K562 (cell line): Measurements from ENCODE around the gene MRPS5. TPM values are rescaled to one million over a fixed set of nuclear protein-coding genes. Genes with fewer than 3 reads are reported as not detected.
"Not testable (repeated sequence)": the region's sequence is repeated elsewhere in the genome, so short reads cannot be mapped to it uniquely, and the experiment has no call there.

ENCODE experiments used
- ATAC-seq: fragments of 200-7000 bp; cut with Tn5 transposase; 3 replicates; pipeline ENCODE4 v1.9.1; 2020; ENCODE audit warnings: moderate library complexity
- BruUV-seq: library from RNA; stranded (reverse); fragments of 400-500 nt; replicated peaks from 2 replicates; lab custom pipeline; 2021; lab: Mats Ljungman, UMichigan
- CTCF ChIA-PET: fragments of 300-600 bp; formaldehyde crosslinking; extraction: SDS; loops from one replicate; lab custom pipeline; 2021; ENCODE audit warnings: low intra/inter-chr PET ratio; lab: Yijun Ruan, JAX
- POLR2A ChIA-PET: fragments of 300-600, 350-650 bp; sonication (Branson Sonifier 250); formaldehyde crosslinking; extraction: SDS; loops from one replicate; lab custom pipeline; 2021; ENCODE audit warnings: antibody characterized with exemption, inconsistent platforms; lab: Yijun Ruan, JAX
- DNase-seq, 4 experiments: peaks; one replicate each; pipeline versions ENCODE4 v3.0.0 to v3.0.0-alpha.2; 2011 to 2018; ENCODE audit warnings: low spot score in 3 of 4, mixed read lengths in 3 of 4; ENCODE audit errors: extremely low read depth in 1 of 4
- FAIRE-seq: peaks from 2 replicates; lab custom pipeline; 2011; peaks lifted over from hg19 to GRCh38; lab: Jason Lieb, UNC
- H2AFZ ChIP-seq: 2 replicates; pipeline ENCODE4 v1.6.0; 2011; ENCODE audit warnings: low read depth, low read length, control low read depth, inconsistent platforms
- H3K27ac ChIP-seq: fragments of 200-600 bp; 3 replicates; pipeline ENCODE4 v1.8.0; 2011; ENCODE audit warnings: low read depth, mild to moderate bottlenecking, control low read depth, inconsistent platforms, low read length, moderate library complexity, mixed read lengths; ENCODE audit errors: extremely low read depth
- H3K27me3 ChIP-seq, 2 experiments: fragments of 300-600 bp in 1 of 2; 2 replicates in 1 of 2; 3 replicates in 1 of 2; pipeline versions ENCODE4 v1.6.0 to v1.8.0; 2011; ENCODE audit warnings: inconsistent platforms in 2 of 2, low read length in 2 of 2, mild to moderate bottlenecking in 1 of 2, mixed read lengths in 1 of 2, moderate library complexity in 1 of 2; ENCODE audit not compliant: control insufficient read depth in 2 of 2, insufficient read depth in 2 of 2
- H3K36me3 ChIP-seq: fragments of 300-600 bp; 3 replicates; pipeline ENCODE4 v1.8.0; 2011; ENCODE audit warnings: mild to moderate bottlenecking, low read length, inconsistent platforms; ENCODE audit not compliant: control insufficient read depth, insufficient read depth
- H3K4me1 ChIP-seq, 2 experiments: fragments of 200-600 bp in 1 of 2; replicated peaks in 1 of 2; 2 replicates in 1 of 2; 3 replicates in 1 of 2; pipeline versions ENCODE4 v1.5.1 to v1.8.0; 2011; ENCODE audit warnings: inconsistent platforms in 2 of 2, low read length in 2 of 2, mild to moderate bottlenecking in 1 of 2, mixed read lengths in 1 of 2, moderate library complexity in 1 of 2; ENCODE audit not compliant: control insufficient read depth in 2 of 2, insufficient read depth in 2 of 2
- H3K4me2 ChIP-seq: 2 replicates; pipeline ENCODE4 v1.6.1; 2011; ENCODE audit warnings: low read length, control low read depth, inconsistent platforms, mixed read lengths; ENCODE audit not compliant: insufficient read depth
- H3K4me3 ChIP-seq: fragments of 200-600 bp; sonication (generic), shearing (Covaris generic); 2 replicates; pipeline ENCODE4 v1.5.1; 2016; ENCODE audit warnings: control low read depth, inconsistent platforms
- H3K79me2 ChIP-seq: fragments of 200-600 bp; 3 replicates; pipeline ENCODE4 v1.8.0; 2011; ENCODE audit warnings: low read length, inconsistent platforms; ENCODE audit not compliant: control insufficient read depth, insufficient read depth
- H3K9ac ChIP-seq, 2 experiments: 2 replicates each; pipeline versions ENCODE4 v1.6.0 to v1.6.1; 2011; ENCODE audit warnings: low read depth in 2 of 2, low read length in 2 of 2, control low read depth in 1 of 2, inconsistent platforms in 1 of 2, mild to moderate bottlenecking in 1 of 2, mixed read lengths in 1 of 2; ENCODE audit not compliant: insufficient read depth in 1 of 2
- H3K9me1 ChIP-seq: one replicate; pipeline ENCODE4 v1.6.0; 2011; ENCODE audit warnings: inconsistent platforms, mild to moderate bottlenecking, low read length, moderate library complexity; ENCODE audit not compliant: control insufficient read depth, insufficient read depth
- H3K9me3 ChIP-seq: replicated peaks from 2 replicates; pipeline ENCODE4 v1.5.1; 2011; ENCODE audit warnings: low read depth, low read length, inconsistent platforms; ENCODE audit not compliant: control insufficient read depth, insufficient read depth
- H4K20me1 ChIP-seq: replicated peaks from 2 replicates; pipeline ENCODE4 v1.6.1; 2011; ENCODE audit warnings: low read length, inconsistent platforms, mixed read lengths; ENCODE audit not compliant: control insufficient read depth, insufficient read depth
- ASH1L ChIP-seq: fragments of 450-650 bp; IDR thresholded peaks from 2 replicates; pipeline ENCODE4 v1.6.1; 2018; ENCODE audit warnings: borderline replicate concordance, mild to moderate bottlenecking, low read depth; ENCODE audit not compliant: partially characterized antibody
- CEBPG ChIP-seq, 3 experiments: fragments of 200-800 bp in 1 of 3; sonication (Bioruptor generic) in 1 of 3; sonication (generic) in 1 of 3; formaldehyde crosslinking in 1 of 3; IDR thresholded peaks in 2 of 3; conservative IDR thresholded peaks in 1 of 3; 2 replicates each; pipeline versions ENCODE4 v1.6.1 to v1.8.0; 2016 to 2022; ENCODE audit warnings: missing compliant biosample characterization in 2 of 3, missing genetic modification characterization in 2 of 3, mild to moderate bottlenecking in 1 of 3, missing genetic modification reagents in 1 of 3
- CHCHD3 ChIP-seq: fragments of 250-450 bp; sonication (Bioruptor Pico); IDR thresholded peaks from 2 replicates; pipeline ENCODE4 v2.1.2; 2022; ENCODE audit warnings: mild to moderate bottlenecking
- FOXJ3 ChIP-seq: sonication (generic); formaldehyde crosslinking; IDR thresholded peaks from 2 replicates; pipeline ENCODE4 v1.4.0; 2020; ENCODE audit warnings: mild to moderate bottlenecking, missing genetic modification reagents
- PCBP1 ChIP-seq: fragments of 200-400 bp; formaldehyde crosslinking; IDR thresholded peaks from 2 replicates; pipeline ENCODE4 v1.6.1; 2018; ENCODE audit warnings: mild to moderate bottlenecking, low read depth, low read length; ENCODE audit not compliant: poor library complexity, severe bottlenecking
- RHOXF2B ChIP-seq: fragments of 250-450 bp; sonication (Bioruptor Pico); conservative IDR thresholded peaks from 2 replicates; pipeline ENCODE4 v1.5.1; 2021
- ZBTB17 ChIP-seq: fragments of 450-650 bp; formaldehyde crosslinking; IDR thresholded peaks from 2 replicates; pipeline ENCODE4 v1.4.0; 2020; ENCODE audit warnings: mild to moderate bottlenecking
- ZNF57 ChIP-seq: fragments of 450-650 bp; formaldehyde crosslinking; IDR thresholded peaks from 2 replicates; pipeline ENCODE4 v1.4.0; 2020; ENCODE audit warnings: mild to moderate bottlenecking, moderate library complexity
- ZNF644 ChIP-seq: fragments of 200-800 bp; sonication (Bioruptor generic); IDR thresholded peaks from 2 replicates; pipeline ENCODE4 v1.6.1; 2016; ENCODE audit warnings: low read depth, missing genetic modification characterization, missing compliant biosample characterization
- ZNF717 ChIP-seq: fragments of 250-450 bp; sonication (Bioruptor Pico); IDR thresholded peaks from 2 replicates; pipeline ENCODE4 v1.5.0; 2021
- WGBS: fragments of 100-300 bp; shearing (Covaris generic); methylation state at CpG from one replicate; pipeline ENCODE4 v1.1.6; 2016; ENCODE audit warnings: low coverage, mixed read lengths; ENCODE audit not compliant: insufficient coverage; ENCODE audit errors: missing lambda C conversion rate; 5-methylcytosine and 5-hydroxymethylcytosine counted together
- in situ Hi-C: fragments of 300-500 bp; cut with MboI; formaldehyde crosslinking; loops from 4 replicates; pipeline ENCODE4 v1.15.0; 2018; ENCODE audit warnings: inconsistent platforms, mixed read lengths
- intact Hi-C: fragments of 100-400 bp; cut with micrococcal nuclease; formaldehyde crosslinking; loops from 2 replicates; pipeline ENCODE4 v1.14.2; 2022
- polyA plus RNA-seq, 8 experiments: library from polyadenylated mRNA; depleted of rRNA in 4 of 8; stranded (reverse) in 5 of 8; unstranded in 3 of 8; fragments of >200 nt; fragmentation: Nextera tagmentation in 2 of 8; fragmentation: Illumina TruSeq in 1 of 8; extraction: Ambion mirVana in 2 of 8; extraction: Trizol in 1 of 8; gene quantifications; 2 replicates each; pipeline versions ENCODE4 v1.2.1 to v1.2.3, GENCODE V29; 2011 to 2014; ENCODE audit warnings: inconsistent platforms in 1 of 8, missing spikeins in 1 of 8
- total RNA-seq, 7 experiments: library from RNA; depleted of rRNA in 6 of 7; stranded (reverse); fragments of >200 nt in 6 of 7; fragmentation: Illumina TruSeq in 2 of 7; extraction: Trizol in 2 of 7; gene quantifications; 2 replicates each; pipeline versions ENCODE4 v1.2.1 to v1.2.3, GENCODE V29; 2011 to 2021; ENCODE audit warnings: low replicate concordance in 1 of 7
- TF ChIP-seq, protein P1 (sequence below), 2 experiments: fragments of 450-650 bp; formaldehyde crosslinking in 1 of 2; IDR thresholded peaks; 2 replicates each; pipeline versions ENCODE4 v1.4.0 to v1.6.1; 2014 to 2020; ENCODE audit warnings: mild to moderate bottlenecking in 2 of 2, borderline replicate concordance in 1 of 2, low read depth in 1 of 2
- TF ChIP-seq, protein P2 (sequence below): IDR thresholded peaks from 2 replicates; pipeline ENCODE4 v1.6.1; 2014; ENCODE audit warnings: antibody characterized with exemption

Gene MRPS5
- total and polyA plus RNA-seq, 9 of the 15 experiments (the other 6 are each of a cell fraction or from before 2014, with no cell fraction given): 85.0 to 162 (median 118) TPM

DNA sequence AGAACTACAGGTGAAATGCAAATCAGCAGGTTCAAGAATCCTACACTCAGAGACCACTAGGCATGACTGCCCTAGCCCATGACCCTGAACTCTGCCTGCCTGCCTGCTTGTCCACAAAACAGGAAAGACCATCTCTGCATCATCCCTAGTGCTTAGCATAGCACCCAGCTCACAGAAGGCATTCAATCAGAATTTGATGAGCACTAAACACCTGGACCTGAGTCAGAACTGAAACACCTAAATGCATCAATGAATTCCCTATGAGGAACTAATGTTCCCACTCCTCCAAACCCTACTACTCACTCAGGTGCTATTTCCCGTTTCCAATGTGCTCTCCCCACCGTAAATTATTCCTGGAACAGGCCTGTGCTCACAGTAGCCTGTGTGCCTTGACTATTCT, 21.7 kb downstream of the MRPS5 start (continued):
- TF ChIP-seq, protein P1, sequence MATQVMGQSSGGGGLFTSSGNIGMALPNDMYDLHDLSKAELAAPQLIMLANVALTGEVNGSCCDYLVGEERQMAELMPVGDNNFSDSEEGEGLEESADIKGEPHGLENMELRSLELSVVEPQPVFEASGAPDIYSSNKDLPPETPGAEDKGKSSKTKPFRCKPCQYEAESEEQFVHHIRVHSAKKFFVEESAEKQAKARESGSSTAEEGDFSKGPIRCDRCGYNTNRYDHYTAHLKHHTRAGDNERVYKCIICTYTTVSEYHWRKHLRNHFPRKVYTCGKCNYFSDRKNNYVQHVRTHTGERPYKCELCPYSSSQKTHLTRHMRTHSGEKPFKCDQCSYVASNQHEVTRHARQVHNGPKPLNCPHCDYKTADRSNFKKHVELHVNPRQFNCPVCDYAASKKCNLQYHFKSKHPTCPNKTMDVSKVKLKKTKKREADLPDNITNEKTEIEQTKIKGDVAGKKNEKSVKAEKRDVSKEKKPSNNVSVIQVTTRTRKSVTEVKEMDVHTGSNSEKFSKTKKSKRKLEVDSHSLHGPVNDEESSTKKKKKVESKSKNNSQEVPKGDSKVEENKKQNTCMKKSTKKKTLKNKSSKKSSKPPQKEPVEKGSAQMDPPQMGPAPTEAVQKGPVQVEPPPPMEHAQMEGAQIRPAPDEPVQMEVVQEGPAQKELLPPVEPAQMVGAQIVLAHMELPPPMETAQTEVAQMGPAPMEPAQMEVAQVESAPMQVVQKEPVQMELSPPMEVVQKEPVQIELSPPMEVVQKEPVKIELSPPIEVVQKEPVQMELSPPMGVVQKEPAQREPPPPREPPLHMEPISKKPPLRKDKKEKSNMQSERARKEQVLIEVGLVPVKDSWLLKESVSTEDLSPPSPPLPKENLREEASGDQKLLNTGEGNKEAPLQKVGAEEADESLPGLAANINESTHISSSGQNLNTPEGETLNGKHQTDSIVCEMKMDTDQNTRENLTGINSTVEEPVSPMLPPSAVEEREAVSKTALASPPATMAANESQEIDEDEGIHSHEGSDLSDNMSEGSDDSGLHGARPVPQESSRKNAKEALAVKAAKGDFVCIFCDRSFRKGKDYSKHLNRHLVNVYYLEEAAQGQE (IDR thresholded peaks at IDR 0.05; ENCODE audit: borderline replicate concordance): no peak
- TF ChIP-seq, protein P1 (CRISPR knock-in tag; IDR thresholded peaks at IDR 0.05; ENCODE audit: low read depth): no peak
- TF ChIP-seq CEBPG (CRISPR knock-in tag; IDR thresholded peaks at IDR 0.05) (no peak), CEBPG (tag; conservative IDR thresholded peaks at IDR 0.05 in 1 of 2, IDR thresholded peaks at IDR 0.05 in 1 of 2) (no peak), PCBP1 (no peak), ZBTB17 (CRISPR knock-in tag) (no peak), ZNF717 (CRISPR knock-in tag) (no peak), CHCHD3 (CRISPR knock-in tag) (no peak), ASH1L (no peak), FOXJ3 (CRISPR knock-in tag) (no peak), ZNF57 (CRISPR knock-in tag) (no peak), ZNF644 (tag) (no peak), RHOXF2B (CRISPR knock-in tag) (no peak)
- TF ChIP-seq, protein P2, sequence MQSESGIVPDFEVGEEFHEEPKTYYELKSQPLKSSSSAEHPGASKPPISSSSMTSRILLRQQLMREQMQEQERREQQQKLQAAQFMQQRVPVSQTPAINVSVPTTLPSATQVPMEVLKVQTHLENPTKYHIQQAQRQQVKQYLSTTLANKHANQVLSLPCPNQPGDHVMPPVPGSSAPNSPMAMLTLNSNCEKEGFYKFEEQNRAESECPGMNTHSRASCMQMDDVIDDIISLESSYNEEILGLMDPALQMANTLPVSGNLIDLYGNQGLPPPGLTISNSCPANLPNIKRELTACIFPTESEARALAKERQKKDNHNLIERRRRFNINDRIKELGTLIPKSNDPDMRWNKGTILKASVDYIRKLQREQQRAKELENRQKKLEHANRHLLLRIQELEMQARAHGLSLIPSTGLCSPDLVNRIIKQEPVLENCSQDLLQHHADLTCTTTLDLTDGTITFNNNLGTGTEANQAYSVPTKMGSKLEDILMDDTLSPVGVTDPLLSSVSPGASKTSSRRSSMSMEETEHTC: no peak

DNA sequence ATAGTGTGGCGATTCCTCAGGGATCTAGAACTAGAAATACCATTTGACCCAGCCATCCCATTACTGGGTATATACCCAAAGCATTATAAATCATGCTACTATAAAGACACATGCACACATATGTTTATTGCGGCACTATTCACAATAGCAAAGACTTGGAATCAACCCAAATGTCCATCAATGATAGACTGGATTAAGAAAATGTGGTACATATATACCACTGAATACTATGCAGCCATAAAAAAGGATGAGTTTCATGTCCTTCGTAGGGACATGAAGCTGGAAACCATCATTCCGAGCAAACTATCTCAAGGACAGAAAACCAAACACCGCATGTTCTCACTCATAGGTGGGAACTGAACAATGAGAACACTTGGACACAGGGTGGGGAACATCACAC, 23.3 kb downstream of the MRPS5 start:
- intact Hi-C loops, BruUV-seq, CTCF ChIA-PET, H3K4me2 ChIP-seq, H2AFZ ChIP-seq, H4K20me1 ChIP-seq, FAIRE-seq, H3K9me1 ChIP-seq, H3K4me3 ChIP-seq, DNase-seq, H3K27me3 ChIP-seq, H3K4me1 ChIP-seq, in situ Hi-C loops, H3K27ac ChIP-seq, H3K9ac ChIP-seq, ATAC-seq, POLR2A ChIA-PET, H3K79me2 ChIP-seq, H3K9me3 ChIP-seq: not testable (repeated sequence)
- peaks cover 49% of the 10 kb centered on the region for H3K36me3 ChIP-seq
- 93% methylated on average over 4 of the region's 5 CpGs for WGBS
